RKO (cell line): Measurements from ENCODE around the gene CFAP20DC.

ENCODE experiments used
- DNase-seq: peaks from one replicate; pipeline ENCODE4 v3.0.0-alpha.2; 2016; ENCODE audit warnings: low spot score

Gene CFAP20DC

DNA sequence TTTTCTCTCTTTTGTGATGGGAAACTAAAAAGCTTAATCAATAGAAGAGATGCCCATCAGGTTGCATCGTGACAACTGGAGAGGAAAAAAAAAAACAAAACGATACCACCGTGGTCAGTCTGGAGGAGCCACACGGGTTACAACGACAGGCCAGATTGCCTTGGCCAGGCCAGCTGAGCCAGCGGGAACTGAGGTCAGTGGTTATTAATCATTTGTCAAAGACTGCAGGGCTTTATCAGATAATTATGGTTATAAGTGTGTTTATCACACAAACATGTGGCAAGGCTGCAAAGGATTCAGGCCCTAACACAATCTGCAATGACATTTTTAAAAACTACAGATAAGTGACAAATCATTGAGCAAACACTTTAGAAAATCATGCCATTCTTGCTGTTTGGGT is 248.3 kb downstream of the CFAP20DC start:
- no peak for DNase-seq

DNA sequence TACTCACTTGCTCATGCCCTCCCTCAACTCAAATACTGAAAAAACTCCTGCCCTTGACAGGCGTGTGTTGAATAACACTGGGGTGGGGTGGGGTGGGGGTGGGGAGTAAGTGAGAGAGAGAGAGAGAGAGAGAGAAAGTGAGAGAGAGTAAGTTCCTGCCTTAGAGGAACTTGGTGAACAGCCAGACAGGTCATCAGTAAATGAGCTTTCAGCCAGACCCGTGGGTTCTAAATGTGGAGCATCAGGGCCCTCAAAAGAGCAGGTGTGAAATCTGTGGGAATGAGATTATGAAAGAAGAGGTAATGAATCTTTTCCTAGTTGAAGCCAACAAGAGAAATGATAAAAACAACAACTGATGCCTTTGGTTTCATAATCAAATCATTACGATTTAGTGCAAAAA is 248.9 kb downstream of the CFAP20DC start:
- no peak for DNase-seq

DNA sequence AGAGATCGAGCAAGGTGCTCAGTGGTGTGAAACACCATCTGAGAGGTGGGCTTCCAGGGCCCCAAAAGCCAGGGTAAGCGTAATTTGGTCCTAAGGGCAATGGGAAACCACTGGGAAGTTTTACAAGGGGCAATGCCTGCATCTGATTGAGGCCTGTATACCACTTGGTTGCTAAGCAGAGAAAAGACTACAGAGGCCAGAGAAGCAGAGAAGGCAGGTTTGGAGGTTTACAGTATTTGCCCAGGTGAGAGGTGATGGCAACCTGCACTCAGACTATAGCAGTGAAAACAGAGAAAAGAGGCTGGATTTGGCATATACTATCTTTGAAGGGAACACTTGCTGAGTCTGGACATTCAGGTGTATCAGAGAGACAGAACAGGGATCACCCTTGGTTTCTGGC is 249.8 kb downstream of the CFAP20DC start:
- DNase-seq = no peak

DNA sequence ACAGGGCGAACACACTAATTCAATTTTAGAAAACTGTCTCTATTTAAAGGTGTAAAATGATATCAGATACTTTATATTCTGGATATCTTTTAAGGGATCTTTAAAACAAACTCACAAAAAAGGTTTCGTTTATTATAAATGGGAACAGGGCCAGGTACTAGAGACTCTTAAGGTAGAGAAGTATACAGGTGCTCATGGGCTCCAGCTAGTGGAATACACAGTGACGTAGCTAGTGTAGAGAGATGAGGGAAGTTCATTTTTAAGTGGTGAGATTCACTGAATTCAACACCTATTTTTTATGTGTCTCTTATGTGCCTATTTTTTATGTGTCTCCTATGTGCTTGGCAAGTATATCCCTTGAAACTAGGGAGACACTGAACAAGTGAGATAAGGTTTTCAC is 250.6 kb downstream of the CFAP20DC start:
- DNase-seq = no peak

DNA sequence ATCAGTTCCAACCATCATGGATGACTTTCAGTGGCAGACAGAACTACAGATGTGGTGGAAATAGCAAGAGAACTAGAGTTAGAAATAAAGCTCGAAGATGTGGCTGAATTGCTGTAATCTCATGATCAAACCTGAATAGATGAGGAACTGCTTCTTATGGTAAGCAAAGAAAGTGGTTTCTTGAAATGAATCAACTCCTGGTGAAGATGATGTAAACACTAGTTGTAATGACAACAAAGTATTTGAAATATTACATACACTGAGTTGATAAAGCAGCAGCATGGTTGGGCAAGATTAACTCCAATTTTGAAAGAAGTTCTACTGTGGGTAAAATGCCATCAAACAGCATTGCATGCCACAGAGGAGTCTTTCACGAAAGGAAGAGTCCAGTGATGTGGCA is 251.5 kb downstream of the CFAP20DC start:
- no peak for DNase-seq

DNA sequence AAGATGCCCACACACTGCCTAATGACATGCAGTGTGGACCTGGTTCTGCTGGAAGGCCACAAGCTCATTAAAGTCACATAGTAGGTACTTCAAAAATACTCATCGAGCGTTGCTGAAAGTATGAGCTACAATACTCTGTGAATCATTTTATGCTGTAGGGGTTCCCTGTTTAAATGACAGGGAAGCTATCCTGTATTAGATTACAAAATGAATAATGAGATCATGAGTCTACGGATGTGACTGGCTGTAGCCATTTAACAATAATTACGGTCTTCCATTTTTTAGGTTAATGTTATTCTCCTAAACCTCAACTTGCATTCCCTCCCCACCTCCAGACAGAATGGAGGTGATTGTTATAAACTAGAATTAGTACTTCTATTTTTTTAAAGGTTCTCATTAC is 255.1 kb downstream of the CFAP20DC start:
- DNase-seq = no peak

DNA sequence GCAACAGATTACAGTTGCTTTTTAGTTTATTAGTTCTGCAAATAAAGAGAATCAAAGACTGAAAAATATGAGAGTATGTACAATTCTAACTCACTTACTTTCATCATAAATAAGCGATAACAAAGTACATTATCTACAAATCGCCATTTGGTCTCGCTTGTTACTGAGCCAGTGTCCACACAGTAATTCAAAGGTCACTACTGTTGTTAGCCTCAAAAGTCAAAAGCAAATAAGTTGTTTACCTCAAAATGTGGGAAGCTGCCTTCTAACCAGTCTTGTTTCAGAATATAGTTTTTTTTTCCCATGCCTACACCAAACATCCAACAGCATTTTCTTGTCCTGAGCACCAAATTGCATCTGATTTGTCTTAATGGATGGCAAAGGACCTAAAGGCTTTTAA is 255.9 kb downstream of the CFAP20DC start:
- DNase-seq = no peak

DNA sequence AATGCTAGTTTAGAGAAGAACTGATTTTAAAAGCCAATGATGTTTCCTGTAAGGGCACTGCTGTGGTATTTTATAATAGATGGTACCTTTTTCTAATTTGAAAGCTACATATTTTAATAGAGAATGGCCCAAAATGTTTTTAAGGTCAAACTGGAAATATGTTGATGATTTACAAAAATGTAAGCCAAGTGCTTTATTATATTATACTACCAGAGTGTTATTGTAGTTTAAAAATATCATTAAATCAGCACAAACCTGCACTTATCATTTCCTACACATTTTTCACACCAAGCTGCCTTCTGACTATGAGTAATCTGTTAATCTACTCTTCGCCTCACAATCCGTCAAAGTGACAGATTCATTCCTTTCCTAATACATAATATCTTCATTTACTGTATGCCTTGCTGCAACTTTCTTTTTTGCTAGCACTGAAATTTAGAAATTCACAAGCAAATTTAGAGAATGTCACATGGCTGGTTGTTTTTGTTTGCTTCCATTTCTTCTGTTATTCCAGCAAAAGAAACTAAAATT is 256.8 kb downstream of the CFAP20DC start:
- DNase-seq = peak; percentile 9

DNA sequence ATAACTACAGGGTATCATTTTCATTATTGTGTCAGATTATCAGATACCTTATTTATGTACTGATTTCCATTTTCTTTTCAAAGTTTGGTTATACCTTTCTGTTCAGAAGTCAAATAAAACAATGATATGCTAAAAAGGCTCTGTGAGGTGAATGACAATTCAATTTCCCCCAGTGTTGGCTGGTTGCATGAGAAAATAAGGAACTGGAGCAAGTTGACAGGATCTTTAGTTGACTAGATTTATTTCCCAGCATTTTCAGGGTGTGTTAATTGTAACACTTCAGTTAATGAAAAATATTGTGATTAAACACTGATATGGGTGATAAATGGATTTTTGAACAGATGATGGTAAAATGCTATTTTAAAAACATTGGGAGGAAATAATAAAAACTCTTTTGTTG is 260.4 kb downstream of the CFAP20DC start:
- DNase-seq = no peak

DNA sequence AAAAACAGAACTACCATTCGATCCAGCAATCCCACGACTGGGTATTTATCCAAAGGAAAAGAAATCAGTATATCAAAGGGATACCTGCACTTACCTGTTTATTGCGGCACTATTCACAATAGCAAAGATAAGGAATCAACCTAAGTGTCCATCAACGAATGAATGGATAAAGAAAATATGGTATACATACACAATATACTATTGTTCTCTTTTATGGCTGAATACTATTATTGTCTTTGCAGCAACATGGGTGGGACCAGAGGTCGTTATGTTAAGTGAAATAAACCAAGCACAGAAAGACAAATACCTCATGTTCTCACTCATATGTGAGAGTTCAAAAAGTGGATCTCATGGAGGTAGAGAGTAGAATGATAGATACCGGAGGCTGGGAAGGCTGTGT is 264.9 kb downstream of the CFAP20DC start:
- DNase-seq = no peak

DNA sequence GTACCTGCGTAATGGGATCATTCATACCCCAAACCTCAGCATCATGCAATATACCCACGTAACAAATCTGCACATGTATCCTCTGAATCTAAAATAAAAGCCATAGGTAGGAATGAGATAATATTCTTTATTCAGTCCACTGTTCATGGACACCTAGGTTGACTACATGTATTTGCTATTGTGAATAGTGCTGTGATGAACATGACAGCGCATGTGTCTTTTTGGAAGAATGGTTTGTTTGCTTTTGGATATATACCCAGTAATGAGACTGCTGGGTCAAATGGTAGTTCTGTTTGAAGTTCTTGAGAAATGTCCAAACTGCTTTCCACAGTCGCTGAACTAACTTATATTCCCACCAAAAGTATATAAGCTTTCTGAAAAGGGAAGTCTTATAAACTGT is 265.4 kb downstream of the CFAP20DC start:
- no peak for DNase-seq

DNA sequence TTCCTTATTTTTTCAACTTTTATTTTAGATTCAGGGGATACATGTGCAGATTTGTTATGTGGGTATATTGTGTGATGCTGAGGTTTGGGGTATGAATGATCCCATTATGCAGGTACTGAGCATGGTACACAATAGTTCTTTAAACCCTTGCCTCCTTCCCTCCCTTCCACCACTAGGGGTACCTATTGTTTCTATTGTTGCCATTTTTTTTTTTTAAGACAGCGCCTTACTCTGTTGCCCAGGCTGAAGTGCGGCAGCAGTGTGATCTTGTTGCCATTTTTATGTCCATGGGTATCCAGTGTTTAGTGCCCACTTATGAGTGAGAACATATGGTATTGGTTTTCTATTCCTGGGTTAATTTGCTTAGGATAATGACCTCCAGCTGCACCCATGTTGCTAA is 266.0 kb downstream of the CFAP20DC start:
- DNase-seq = no peak

DNA sequence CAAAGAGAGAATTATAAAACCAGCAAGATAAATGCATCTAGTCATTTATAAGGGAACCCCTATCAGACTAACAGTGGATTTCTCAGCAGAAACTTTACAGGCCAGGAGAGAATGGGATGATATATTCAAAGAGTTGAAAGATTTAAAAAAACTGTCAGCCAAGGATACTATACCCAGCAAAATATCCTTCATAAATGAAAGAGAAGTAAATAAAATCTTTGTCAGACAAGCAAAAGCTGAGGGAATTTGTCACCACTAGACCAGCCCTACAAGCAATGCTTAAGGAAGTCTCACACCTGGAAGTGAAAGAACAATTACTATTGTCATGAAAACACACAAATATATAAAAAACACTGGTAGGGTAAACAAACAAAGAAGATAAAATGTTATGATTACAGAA is 269.9 kb downstream of the CFAP20DC start:
- no peak for DNase-seq

DNA sequence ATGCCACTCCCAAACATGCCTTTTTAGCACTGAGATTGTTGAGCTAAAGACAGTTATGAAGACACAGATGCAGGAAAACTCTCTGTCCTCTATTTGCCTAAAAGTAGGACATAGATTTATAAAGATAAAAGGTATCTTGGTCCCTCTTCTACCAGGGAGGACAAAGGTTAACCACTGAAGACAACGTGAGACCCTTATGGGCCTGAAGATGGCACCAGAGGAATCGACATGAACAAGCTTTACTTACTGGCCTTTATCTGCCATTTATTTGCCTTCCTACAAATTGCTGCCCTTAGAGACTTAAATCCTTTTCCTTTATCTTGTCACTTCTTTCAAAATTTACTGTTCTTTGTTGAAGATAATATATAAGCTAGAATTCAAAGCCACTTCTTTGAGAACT is 273.6 kb downstream of the CFAP20DC start:
- DNase-seq = peak; percentile 19

DNA sequence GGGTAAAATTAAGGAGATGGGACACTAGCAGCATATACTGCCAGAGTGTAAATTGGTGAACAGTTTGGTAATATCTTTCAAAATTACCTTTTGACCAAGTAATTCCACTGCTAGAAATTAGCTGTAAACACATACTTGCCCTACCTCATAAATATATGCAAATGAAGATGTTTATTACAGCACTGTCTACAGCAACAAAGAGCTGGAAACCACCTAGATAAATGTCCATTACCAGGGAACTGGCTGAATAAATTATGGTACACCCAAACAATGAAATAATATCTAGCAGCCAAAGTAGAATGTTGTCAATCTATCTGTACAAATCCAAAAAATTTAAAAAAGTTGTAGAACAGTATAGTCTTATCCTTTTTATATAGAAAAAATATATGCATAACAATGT is 277.4 kb downstream of the CFAP20DC start:
- no peak for DNase-seq

DNA sequence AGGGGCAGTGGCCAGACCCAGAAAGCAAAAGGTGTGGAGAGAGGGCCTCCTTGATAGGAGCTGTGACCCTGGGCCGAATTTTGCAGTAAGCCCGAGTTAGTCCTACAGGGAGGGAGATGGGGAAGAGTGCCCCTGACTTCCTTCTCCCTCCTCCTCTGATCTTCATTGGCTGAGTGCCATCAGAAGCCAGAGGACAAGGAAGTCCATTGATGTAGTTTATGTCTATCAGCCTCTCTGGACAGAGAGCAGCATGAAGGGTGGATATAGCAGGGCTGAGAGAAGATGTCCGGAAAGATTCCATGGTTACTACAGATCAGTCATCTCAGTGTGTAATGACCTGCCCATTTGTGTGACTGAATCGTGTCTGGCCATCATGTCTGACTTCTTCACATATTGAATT is 280.8 kb downstream of the CFAP20DC start:
- DNase-seq = no peak

DNA sequence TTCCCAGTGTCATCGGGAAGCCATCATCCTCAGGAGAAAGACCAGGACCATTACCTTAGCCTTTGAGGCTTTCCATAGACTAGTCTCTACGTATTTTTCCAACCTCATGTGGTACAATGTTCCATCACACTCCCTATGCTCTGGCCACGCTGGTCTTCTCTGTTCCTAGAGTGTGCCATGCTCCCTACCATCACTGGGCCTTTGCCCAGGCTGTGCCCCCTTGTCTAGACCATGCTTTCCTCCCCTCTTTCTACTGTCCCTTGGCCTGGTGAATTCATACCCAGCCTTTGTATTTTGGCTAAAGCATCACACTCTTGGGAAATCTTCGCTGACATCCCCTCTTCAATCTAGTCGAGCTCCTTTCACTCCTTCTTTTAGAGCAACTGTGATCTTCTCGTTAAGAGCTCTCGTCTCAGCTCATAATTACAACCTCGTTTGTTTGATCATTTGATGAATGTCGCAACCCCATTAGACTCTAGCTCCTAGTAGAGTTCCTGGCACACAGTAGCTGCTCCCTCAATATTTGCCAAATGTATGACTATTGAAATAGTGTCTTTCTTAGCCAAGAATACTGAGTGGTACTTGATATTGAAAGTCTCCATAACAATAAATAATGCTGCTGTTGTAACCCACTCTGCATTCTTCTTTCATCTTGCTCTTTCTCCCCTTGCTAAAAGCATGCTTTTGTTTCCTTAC is 283.1 kb downstream of the CFAP20DC start:
- DNase-seq = no peak

DNA sequence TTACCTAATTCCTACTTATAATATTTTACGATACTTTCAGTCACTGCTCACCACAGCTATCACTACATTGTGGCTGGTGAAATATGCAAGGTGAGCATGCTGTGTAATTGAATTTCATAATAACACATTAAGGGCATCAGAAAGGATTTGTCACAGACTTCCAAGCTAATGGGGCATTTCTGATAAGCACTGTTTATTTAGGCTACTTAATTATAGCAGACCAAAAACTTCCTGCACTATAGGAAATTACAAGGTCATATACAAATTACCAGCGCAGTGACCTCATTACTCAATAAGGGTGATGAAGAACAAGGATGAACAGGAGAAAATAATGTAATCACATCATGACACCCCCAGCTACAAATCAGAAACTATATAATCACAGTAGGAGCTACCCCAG is 294.7 kb downstream of the CFAP20DC start:
- no peak for DNase-seq

DNA sequence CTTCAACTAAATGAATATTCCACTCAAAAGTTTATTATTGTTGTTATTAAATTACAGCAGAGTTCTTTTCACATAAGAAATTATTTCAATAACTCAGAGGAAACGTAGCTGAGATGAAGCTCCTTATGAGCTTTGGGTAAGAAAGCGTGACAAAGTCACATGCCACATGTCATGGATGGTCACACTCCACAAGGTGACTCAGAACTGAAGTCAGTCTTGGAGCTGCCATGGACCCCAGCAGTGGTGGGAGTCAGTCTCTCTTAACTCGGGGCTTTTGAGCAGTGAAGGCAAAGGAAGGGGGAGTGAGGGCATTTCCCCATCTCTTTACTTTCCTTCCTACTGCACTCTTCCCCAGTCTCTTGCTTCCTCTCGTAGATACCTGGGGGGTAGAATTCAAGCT is 295.8 kb downstream of the CFAP20DC start:
- no peak for DNase-seq

DNA sequence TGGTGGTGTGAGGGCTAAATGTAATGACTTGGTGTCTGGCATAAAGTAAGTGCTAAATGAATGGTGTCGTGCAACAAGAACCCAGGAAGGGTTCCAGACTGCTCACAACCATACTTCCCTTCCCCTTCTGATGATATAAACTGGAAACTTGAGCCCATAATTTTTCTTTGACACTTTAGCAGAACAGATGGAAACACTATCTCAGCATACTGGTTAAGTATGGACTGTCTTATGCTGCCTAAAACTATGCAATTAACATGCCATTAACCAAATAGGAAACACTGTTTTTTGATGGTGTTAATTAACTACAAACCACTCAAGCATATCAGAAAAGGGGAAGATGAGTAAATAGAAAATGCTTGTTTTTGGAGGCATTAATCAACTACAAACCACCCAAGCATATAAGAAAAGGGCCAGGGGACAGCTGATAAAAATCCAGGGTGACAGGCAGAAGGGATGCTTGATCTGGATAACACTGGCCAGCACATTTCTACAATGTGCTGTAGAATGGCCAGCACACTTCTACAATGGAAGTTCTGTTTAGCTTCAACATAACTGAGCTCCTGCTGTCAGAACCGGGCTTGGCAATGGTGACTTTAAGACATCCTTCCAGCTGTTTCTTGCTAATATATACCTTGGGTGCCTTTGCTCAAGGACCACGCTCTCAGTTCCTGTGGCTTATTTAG is 297.8 kb downstream of the CFAP20DC start:
- DNase-seq = no peak

DNA sequence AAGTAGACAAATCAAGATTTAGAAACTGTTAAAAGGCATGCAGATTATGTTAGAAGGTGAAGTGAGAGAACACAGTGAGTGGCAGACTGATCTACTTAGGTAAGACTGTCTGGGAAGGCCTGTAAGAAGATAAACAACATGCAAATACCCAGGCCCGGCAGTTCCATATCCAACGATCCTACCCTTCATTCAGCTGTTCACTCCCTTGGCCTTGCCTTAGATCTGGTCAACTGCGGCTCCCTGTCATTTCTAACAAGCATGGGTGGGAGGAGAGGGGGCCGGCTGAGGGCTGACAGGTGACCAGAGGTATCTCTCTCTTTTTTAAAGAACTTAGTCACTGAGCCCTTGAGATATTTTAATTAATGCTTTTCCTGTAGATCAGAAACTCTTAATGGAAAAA is 298.6 kb downstream of the CFAP20DC start:
- DNase-seq = no peak

DNA sequence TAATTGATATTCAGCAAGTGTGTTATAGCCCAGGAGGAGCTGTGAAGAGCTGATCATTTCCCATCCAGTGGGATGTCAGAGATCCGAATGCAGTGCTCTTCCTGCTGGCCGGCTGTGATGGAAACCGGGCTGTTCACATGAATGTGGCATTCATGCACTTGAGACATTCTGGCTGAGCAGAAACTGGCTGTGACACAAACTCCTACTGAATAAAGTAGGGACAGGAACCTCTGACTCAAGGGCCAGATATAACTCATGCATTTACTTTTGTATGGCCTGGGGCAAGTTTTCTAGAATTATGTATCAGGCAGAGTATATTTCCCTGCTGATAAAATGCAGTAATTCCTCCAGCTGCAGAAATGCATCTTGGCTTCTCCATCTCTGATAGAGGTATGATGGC is 299.9 kb downstream of the CFAP20DC start:
- no peak for DNase-seq

DNA sequence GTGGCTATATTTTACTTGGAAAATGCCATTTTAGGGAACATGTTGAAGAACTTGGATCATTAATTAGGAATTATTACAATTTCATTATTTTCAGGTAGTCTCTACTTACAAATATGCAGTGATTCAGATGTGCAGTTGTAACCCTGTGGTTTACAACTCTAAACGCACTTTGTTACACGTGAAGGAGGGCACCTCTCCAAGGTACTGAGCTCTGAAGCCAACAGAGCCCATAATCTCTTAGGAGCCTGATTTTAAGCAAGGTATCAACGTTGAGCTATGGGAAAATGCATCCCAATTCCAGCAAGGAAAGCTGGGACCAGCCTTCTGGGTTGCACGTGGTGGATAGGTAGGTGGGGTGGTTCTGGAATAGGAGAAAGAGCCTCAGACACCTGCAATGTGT is 301.8 kb downstream of the CFAP20DC start:
- DNase-seq = no peak

DNA sequence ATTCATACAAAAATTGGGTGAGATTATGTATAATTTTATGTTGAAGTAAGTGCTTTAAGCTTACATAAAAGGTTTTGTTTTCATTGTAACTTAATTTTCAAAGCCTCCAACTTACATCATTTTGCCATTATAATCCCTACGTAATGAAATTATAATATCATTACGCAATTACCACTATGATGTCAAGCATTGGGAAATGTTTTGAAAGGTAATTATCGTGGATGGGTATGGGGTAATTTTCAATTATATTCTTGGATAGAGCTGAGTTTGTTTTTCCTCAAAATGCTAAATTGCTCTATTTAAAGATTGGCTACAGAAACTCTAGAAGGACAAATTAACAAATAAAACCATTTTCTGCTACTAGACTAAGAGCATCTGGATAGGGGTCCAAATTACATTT is 303.1 kb downstream of the CFAP20DC start:
- DNase-seq = no peak
